Muscle of back (tissue), 11 donors: ENCODE results near the gene SFSWAP. TPM values are rescaled to one million over a fixed set of nuclear protein-coding genes. Genes with fewer than 3 reads are reported as not detected.
"Not testable (repeated sequence)": the region's sequence is repeated elsewhere in the genome, so short reads cannot be mapped to it uniquely, and the experiment has no call there.

ENCODE experiments used
- DNase-seq, 3 donors: peaks; one replicate each; pipeline versions ENCODE4 v3.0.0 to v3.0.0-alpha.2; 2013
- polyA plus RNA-seq, 10 donors: library from polyadenylated mRNA; unstranded; fragments of 120-200 nt; gene quantifications; one replicate each; pipeline ENCODE4 v1.2.1, GENCODE V29; 2013; ENCODE audit not compliant: insufficient read length in 10 of 10

SFSWAP gene
- polyA plus RNA-seq, 10 donors, result 24.5 to 45.6 (median 30.9) TPM

- no peak for DNase-seq
Observed at GRCh38 chr12:131735153-131735456, 24.2 kb downstream of the SFSWAP start.

- no peak for DNase-seq
Observed at GRCh38 chr12:131735476-131736445, 24.9 kb downstream of the SFSWAP start.

DNA sequence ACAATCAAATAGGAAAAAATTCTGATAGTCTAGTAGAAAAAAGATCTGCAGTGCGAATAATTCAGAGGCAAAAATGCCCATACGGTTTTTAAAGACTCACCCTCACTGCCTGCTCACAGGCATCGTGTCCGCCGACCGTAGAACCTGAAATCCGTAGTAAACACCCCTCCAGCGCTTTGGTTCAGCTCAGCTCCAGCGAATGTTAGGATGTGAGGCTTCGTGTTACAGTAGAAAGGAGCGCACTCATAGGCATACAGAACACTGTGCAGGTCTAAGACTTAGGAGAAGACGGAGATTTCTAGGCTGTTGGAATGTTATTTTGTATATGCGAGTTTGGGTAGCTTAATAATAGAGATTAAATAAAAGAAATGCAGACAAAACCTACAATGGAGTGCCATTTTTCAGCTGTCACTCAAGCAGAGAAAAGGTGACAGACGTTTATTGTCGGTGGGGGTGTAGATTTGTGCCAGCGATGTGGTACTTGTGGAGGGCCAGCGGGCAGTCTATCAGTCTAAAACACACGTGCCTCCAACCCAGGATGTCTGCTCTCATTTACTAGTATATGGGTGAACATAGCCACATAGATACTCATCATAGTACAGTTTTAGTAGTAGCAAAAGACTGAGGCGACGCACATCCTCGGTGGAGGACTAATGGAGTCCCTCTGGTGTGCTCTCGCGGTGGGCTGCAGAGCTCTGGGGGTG is 25.7 kb downstream of the SFSWAP start:
- DNase-seq, result no peak

DNA sequence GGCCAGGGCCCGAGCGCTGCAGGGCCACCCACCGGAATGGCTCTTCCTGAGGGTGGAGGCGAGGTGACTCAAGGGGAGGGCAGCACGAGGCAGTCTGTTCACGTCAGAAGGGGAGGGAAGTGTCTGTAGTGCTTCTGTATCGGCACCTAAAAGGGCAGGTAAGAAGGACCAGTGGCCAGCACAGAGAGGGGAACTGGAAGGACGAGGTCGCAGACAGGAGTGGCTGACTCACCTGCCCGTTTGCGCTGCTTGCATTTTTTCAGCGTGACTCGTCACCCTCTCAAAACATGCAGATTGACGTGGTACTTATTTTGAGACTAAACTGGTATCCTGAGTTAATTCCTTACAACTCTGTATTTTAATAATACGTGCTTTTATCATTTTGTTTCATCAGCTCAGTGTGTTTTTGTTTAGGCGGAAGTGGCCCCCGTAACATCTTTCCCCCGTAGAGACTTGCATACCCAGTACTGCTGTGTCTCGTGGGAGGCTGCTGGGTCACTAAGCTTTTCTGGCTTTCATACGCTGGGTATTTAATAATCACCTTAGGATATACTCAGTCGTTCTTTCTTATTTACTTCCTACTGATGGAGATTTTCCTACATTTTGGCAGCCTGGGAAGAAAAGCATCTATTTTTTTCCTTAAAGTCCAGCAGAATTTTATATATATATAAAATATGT is 26.4 kb downstream of the SFSWAP start:
- DNase-seq, result peak in 1 of 3 donors; percentile 7

- no peak for DNase-seq
Observed at GRCh38 chr12:131738196-131738595, 27.3 kb downstream of the SFSWAP start.

DNA sequence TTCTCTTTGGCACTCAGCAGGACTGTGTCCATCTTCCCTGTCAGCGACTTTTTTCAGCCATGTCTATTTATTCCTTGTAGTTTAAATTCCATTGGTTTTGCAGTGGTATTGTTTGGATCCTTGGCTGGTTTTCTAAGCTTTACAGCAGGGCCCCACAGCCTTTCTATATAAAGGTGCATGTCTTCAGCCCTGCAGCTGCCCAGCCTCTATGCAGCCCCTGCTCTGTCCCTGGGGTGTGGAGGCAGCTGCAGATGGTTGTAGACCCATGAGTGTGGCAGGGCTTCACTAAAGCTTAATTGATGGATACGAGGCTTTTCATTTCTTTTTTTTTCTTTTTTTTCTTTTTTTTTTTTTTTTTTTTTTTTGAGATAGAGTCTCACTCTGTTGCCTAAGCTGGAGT is 29.7 kb downstream of the SFSWAP start:
- no peak for DNase-seq

DNA sequence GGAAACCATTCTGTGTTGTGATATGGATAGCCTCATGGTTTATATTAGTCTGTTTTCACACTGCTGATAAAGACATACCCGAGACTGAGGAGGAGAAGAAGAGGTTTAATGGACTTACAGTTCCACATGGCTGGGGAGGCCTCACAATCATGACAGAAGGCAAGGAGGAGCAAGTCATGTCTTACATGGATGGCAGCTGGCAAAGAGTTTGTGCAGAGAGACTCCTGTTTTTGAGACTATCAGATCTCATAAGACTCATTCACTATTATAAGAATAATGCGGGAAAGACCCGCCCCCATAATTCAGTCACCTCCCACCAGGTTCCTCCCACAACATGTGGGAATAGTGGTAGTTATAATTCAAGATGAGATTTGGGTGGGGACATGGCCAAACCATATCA is 31.9 kb downstream of the SFSWAP start:
- DNase-seq, result not testable (repeated sequence)

GRCh38 chr12:131743410-131743809 is 32.5 kb downstream of the SFSWAP start:
- DNase-seq, result not testable (repeated sequence)

DNA sequence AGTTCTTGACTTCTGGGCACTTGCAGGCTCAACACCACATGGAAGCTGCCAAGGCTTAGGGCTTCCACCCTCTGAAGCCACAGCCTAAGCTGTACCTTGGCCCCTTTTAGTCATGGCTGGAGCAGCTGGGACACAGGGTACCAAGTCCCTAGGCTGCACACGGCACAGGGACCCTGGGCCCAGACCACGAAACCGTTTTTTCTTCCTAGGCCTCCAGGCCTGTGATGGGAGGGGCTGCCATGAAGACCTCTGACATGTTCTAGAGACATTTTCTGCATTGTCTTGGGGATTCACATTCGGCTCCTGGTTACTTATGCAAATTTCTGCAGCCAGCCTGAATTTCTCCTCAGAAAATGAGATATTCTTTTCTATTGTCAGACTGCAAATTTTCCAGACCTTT is 33.0 kb downstream of the SFSWAP start:
- DNase-seq, result not testable (repeated sequence)

DNA sequence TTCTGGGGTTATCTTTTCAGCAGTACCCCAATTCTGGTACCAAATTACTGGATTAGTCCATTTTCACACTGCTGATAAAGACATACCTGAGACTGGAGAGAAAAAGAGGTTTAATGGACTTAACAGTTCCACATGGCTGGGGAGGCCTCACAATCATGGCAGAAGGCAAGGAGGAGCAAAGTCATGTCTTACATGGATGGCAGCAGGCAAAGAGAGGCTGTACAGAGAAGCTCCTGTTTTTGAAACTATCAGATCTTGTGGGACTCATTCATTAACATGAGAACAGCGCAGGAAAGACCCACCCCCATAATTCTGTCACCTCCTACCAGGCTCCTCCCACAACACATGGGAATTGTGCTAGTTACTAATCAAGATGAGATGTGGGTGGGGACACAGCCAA is 33.8 kb downstream of the SFSWAP start:
- not testable (repeated sequence) for DNase-seq

GRCh38 chr12:131745706-131746105 is 34.8 kb downstream of the SFSWAP start:
- DNase-seq, result no peak

DNA sequence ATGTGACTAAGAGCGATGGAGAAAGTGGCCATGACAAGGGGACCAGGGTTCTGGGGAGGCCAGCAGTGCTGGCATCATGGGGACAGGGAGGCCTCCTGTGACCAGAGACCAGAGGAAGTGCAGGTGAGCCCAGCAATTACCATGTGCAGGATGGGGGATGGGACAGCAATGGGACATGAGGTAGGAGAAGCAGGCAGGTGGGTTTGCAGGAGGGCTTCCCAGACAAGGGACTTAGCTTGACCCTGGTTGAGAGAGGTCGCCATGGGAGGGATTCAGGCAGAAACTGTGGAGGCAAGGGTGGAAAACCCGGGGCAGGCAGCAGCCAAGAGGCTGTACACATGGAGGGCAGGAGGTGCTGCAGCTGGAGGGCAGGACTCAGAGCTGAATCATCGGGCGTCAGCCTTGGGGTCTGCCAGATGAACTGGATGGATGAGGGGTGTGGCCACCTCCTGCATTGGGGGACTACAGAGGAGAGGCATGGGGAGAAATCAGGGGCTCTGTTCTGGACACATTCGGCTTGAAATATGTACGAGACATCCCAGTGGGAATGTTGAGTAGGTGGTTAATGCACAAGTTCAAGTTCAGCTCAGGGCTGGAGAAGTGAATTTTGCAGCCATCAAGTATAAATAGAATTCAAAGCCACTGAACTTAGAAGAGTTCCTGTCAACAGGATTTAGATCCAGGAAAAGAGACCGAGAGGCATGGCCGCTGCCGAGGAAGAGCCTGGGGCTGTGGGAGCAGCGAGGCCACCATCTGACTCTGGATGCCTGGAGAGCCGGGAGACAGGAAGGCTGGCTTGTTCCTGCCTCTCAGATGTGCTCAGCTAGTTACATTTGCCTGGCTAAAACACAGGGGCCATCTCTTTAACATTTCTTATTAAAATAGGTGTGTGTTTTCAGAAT is 36.6 kb downstream of the SFSWAP start:
- no peak for DNase-seq

DNA sequence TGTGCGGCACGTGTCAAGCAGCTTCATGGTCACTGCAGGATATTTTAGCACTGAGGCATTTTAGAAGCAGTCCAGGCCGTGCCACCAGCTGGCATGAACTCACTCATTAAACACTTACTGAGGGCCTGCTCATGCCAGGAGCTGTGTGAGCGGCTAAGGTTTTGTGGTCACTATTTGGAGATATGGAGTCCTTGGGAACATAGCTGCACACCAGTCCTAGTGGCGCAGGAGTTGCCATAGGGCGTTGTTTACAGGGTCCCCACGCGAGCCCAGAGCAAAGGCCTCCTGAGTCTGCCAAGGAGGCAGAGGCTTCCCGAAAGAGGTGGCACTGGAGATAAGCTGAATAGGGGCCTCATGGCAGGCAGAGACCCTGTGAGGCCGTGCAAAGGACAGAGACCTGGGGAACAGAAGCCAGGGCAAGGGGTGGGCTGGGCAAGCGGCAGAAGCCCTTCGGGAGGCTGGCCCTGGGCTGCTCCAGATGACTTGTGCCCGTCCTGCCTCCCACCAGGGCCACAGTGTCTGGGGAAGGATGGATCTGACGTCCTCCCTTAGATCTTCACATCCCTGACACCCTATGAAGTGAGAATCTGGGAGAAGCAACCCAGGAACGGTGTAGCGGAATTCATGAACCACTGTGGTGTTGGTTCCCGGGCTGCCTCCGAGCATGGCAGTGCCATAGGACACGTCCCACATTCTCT is 38.9 kb downstream of the SFSWAP start:
- no peak for DNase-seq

GRCh38 chr12:131751335-131751734 is 40.4 kb downstream of the SFSWAP start:
- no peak for DNase-seq

- no peak for DNase-seq
Observed at GRCh38 chr12:131752451-131752850, 41.6 kb downstream of the SFSWAP start.

- no peak for DNase-seq
Observed at GRCh38 chr12:131753005-131753404, 42.1 kb downstream of the SFSWAP start.

- DNase-seq, result no peak
Observed at GRCh38 chr12:131753757-131754156, 42.9 kb downstream of the SFSWAP start.

DNA sequence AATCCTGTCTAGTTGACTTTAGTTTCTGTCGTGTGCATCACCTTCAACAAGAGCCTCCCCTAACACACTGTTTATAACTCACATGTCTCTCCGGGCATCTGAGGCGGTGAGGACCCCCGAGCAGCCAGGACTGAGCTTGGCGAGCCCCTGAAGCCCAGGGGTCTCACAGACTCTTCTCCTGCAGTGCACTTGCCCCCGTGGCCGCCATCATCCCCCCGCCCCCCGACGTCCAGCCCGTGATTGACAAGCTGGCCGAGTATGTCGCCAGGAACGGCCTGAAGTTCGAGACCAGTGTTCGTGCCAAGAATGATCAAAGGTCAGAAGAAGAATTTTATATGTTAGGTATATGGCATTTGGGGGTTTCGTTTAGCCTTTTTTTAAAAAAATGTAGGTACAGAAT is 43.3 kb downstream of the SFSWAP start:
- no peak for DNase-seq

DNA sequence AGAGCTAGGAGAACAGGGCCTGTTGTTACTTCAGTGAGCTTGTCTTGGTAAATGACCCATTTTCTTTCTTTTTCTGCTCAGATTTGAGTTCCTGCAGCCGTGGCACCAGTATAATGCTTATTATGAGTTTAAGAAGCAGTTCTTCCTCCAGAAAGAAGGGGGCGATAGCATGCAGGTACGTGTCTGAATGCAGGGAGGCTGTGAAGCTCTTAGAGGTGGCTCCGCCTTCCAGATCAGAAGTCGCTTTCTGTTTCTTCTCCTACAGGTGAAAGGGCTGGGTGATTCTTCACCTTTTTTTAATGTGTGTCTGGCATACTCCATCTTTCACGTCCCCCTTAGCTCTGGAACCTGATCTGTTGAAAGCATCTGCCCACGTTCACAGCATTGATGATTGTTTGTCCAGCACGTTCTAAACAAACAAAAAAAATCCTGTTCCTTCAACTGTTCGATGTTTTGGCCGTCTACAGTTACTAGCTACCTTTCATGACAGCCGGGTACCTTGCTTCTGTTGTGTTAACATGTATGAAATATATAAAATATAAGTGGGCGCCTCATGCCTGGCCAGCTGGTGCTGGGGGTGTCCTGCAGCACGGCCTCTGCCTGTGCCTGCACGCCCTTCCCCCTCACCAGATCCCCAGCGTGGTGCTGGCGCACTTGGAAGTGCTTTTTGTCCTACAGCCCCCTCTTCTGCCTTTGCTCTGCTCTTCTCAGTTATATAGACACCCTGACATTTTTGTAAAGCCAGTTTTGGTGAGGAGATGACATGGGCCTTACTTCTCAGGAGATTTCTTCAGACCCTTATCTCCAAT is 44.6 kb downstream of the SFSWAP start:
- DNase-seq, result no peak

GRCh38 chr12:131756441-131756840 is 45.6 kb downstream of the SFSWAP start:
- DNase-seq, result no peak
